BLaER1 treated with 17β-estradiol and CSF1 and Interleukin-3, amounts not matched to agents 10 nM and 100 nM (cell line): ENCODE results near the gene GALNT8.

Experiments
- H3K27ac ChIP-seq, 11 experiments: shearing (Covaris generic); formaldehyde crosslinking; 2 replicates each; pipeline ENCODE4 v1.8.1; 2022
- H3K27me3 ChIP-seq, 11 experiments: shearing (Covaris generic); formaldehyde crosslinking; 2 replicates each; pipeline ENCODE4 v1.8.1; 2022
- H3K36me3 ChIP-seq, 11 experiments: shearing (Covaris generic); formaldehyde crosslinking; 2 replicates each; pipeline ENCODE4 v1.8.1; 2022
- H3K4me1 ChIP-seq, 10 experiments: shearing (Covaris generic); formaldehyde crosslinking; 2 replicates each; pipeline ENCODE4 v1.8.1; 2022
- H3K4me2 ChIP-seq, 11 experiments: shearing (Covaris generic); formaldehyde crosslinking; 2 replicates each; pipeline ENCODE4 v1.8.1; 2022
- H3K4me3 ChIP-seq, 10 experiments: shearing (Covaris generic); formaldehyde crosslinking; 2 replicates each; pipeline ENCODE4 v1.8.1; 2022
- H3K9ac ChIP-seq, 11 experiments: shearing (Covaris generic); formaldehyde crosslinking; 2 replicates each; pipeline ENCODE4 v1.8.1; 2022
- H3K9me3 ChIP-seq, 11 experiments: shearing (Covaris generic); formaldehyde crosslinking; replicated peaks in 1 of 11; 2 replicates each; pipeline ENCODE4 v1.8.1; 2022
- H4K20me1 ChIP-seq, 11 experiments: shearing (Covaris generic); formaldehyde crosslinking; 2 replicates each; pipeline ENCODE4 v1.8.1; 2022
- Cebpa-rat ChIP-seq, 11 experiments: shearing (Covaris generic); IDR thresholded peaks; 2 replicates each; pipeline ENCODE4 v1.8.1; 2022

The GALNT8 gene

GRCh38 chr12:4784404-4785054, 64.3 kb downstream of the GALNT8 start:
- Histone ChIP-seq H3K27me3 (no peaks in the 10 kb centered on the region), H3K4me2 (no peak overlapping the region), H3K4me1 (no peaks in the 10 kb centered on the region), H3K9me3 (peaks cover 7 to 21% (median 11%) of the 10 kb centered on the region in 11 experiments; a peak in 17 of 22 replicates), H3K27ac (no peak overlapping the region), H3K4me3 (no peak overlapping the region), H4K20me1 (no peaks in the 10 kb centered on the region), H3K9ac (no peak overlapping the region), H3K36me3 (no peaks in the 10 kb centered on the region)
- TF ChIP-seq Cebpa-rat (IDR thresholded peaks at IDR 0.05): no peak

- H3K9me3 ChIP-seq: peaks cover 11 to 30% (median 16%) of the 10 kb centered on the region in 11 experiments; a peak in 19 of 22 replicates
- TF ChIP-seq Cebpa-rat (IDR thresholded peaks at IDR 0.05): no peak
- H3K4me3 ChIP-seq: no peak overlapping the region
- no peak overlapping the region for H3K27ac ChIP-seq
- H3K27me3 ChIP-seq: no peaks in the 10 kb centered on the region
- no peak overlapping the region for H3K9ac ChIP-seq
- no peaks in the 10 kb centered on the region for H4K20me1 ChIP-seq
- H3K4me1 ChIP-seq: no peaks in the 10 kb centered on the region
- H3K4me2 ChIP-seq: no peak overlapping the region
- H3K36me3 ChIP-seq: no peaks in the 10 kb centered on the region
Measured at GRCh38 chr12:4786795-4787194, 66.6 kb downstream of the GALNT8 start.

GRCh38 chr12:4787965-4788364, 67.8 kb downstream of the GALNT8 start:
- H3K9ac ChIP-seq: no peak overlapping the region
- no peak overlapping the region for H3K4me3 ChIP-seq
- no peak overlapping the region for H3K4me2 ChIP-seq
- TF ChIP-seq Cebpa-rat (IDR thresholded peaks at IDR 0.05): no peak
- no peaks in the 10 kb centered on the region for H3K36me3 ChIP-seq
- peaks cover 13 to 30% (median 16%) of the 10 kb centered on the region in 11 experiments; a peak in 19 of 22 replicates for H3K9me3 ChIP-seq
- H3K27ac ChIP-seq: no peak overlapping the region
- no peaks in the 10 kb centered on the region for H3K4me1 ChIP-seq
- no peaks in the 10 kb centered on the region for H4K20me1 ChIP-seq
- H3K27me3 ChIP-seq: no peaks in the 10 kb centered on the region

GRCh38 chr12:4789776-4790175, 69.6 kb downstream of the GALNT8 start:
- Histone ChIP-seq H3K4me3 (no peak overlapping the region), H3K4me1 (peaks cover 6 to 12% (median 7%) of the 10 kb centered on the region in 10 experiments; a peak in 17 of 20 replicates), H3K27ac (no peak overlapping the region), H3K27me3 (no peaks in the 10 kb centered on the region), H4K20me1 (no peaks in the 10 kb centered on the region), H3K9ac (no peak overlapping the region), H3K36me3 (no peaks in the 10 kb centered on the region), H3K4me2 (no peak overlapping the region), H3K9me3 (peaks cover 4 to 12% (median 7%) of the 10 kb centered on the region in 11 experiments; a peak in 10 of 22 replicates)
- no peak for TF ChIP-seq Cebpa-rat (IDR thresholded peaks at IDR 0.05)

- Histone ChIP-seq H3K36me3 (no peaks in the 10 kb centered on the region), H3K4me2 (no peak overlapping the region), H3K27me3 (no peaks in the 10 kb centered on the region), H3K9ac (no peak overlapping the region), H3K4me3 (no peak overlapping the region), H3K4me1 (peaks cover 6 to 12% (median 7%) of the 10 kb centered on the region in 10 experiments; a peak in 17 of 20 replicates), H4K20me1 (no peaks in the 10 kb centered on the region), H3K27ac (no peak overlapping the region), H3K9me3 (peaks cover 3 to 10% (median 7%) of the 10 kb centered on the region in 11 experiments; a peak in 10 of 22 replicates)
- TF ChIP-seq Cebpa-rat (IDR thresholded peaks at IDR 0.05): no peak
Measured at GRCh38 chr12:4791497-4791896, 71.3 kb downstream of the GALNT8 start.

- Histone ChIP-seq H3K9me3 (peaks cover 3 to 10% (median 7%) of the 10 kb centered on the region in 11 experiments; a peak in 10 of 22 replicates), H4K20me1 (no peaks in the 10 kb centered on the region), H3K27me3 (no peaks in the 10 kb centered on the region), H3K4me2 (peak overlapping the region in 6 of 11 experiments; percentile 21 to 70 (median 55); a peak in 7 of 22 replicates), H3K4me3 (no peak overlapping the region), H3K36me3 (no peaks in the 10 kb centered on the region), H3K9ac (no peak overlapping the region), H3K27ac (no peak overlapping the region), H3K4me1 (peaks cover 6 to 12% (median 7%) of the 10 kb centered on the region in 10 experiments; a peak in 17 of 20 replicates)
- no peak for TF ChIP-seq Cebpa-rat (IDR thresholded peaks at IDR 0.05)
Measured at GRCh38 chr12:4794491-4794890, 74.3 kb downstream of the GALNT8 start.

GRCh38 chr12:4796216-4796615, 76.0 kb downstream of the GALNT8 start:
- Histone ChIP-seq H3K27me3 (no peaks in the 10 kb centered on the region), H3K4me1 (peaks cover 6 to 12% (median 7%) of the 10 kb centered on the region in 10 experiments; a peak in 17 of 20 replicates), H3K4me3 (no peak overlapping the region), H3K4me2 (no peak overlapping the region), H3K27ac (no peak overlapping the region), H4K20me1 (no peaks in the 10 kb centered on the region), H3K9ac (no peak overlapping the region), H3K36me3 (no peaks in the 10 kb centered on the region), H3K9me3 (peaks cover 3 to 8% (median 6%) of the 10 kb centered on the region in 11 experiments; a peak in 10 of 22 replicates)
- TF ChIP-seq Cebpa-rat (IDR thresholded peaks at IDR 0.05): no peak

- Histone ChIP-seq H3K36me3 (no peaks in the 10 kb centered on the region), H3K27me3 (no peaks in the 10 kb centered on the region)
- no peak for TF ChIP-seq Cebpa-rat (IDR thresholded peaks at IDR 0.05)
Measured at GRCh38 chr12:4796694-4797482, 76.7 kb downstream of the GALNT8 start.

GRCh38 chr12:4800555-4800954, 80.4 kb downstream of the GALNT8 start:
- no peak overlapping the region for H3K27ac ChIP-seq
- no peaks in the 10 kb centered on the region for H4K20me1 ChIP-seq
- H3K4me3 ChIP-seq: no peak overlapping the region
- no peaks in the 10 kb centered on the region for H3K9me3 ChIP-seq
- TF ChIP-seq Cebpa-rat (IDR thresholded peaks at IDR 0.05): no peak
- no peak overlapping the region for H3K4me2 ChIP-seq
- no peaks in the 10 kb centered on the region for H3K27me3 ChIP-seq
- H3K36me3 ChIP-seq: no peaks in the 10 kb centered on the region
- H3K4me1 ChIP-seq: no peaks in the 10 kb centered on the region
- no peak overlapping the region for H3K9ac ChIP-seq

More at GRCh38 chr12:4796694-4797482, 76.7 kb downstream of the GALNT8 start:
- no peak overlapping the region for H3K4me3 ChIP-seq
- peaks cover 6 to 12% (median 7%) of the 10 kb centered on the region in 10 experiments; a peak in 17 of 20 replicates for H3K4me1 ChIP-seq
- H3K27ac ChIP-seq: no peak overlapping the region
- H3K9ac ChIP-seq: no peak overlapping the region
- no peaks in the 10 kb centered on the region for H4K20me1 ChIP-seq
- peaks cover 0 to 2% (median 0%) of the 10 kb centered on the region in 11 experiments; a peak in 1 of 22 replicates for H3K9me3 ChIP-seq
- no peak overlapping the region for H3K4me2 ChIP-seq
